ENCODE results near the gene COX6A2.

COX6A2 gene

DNA sequence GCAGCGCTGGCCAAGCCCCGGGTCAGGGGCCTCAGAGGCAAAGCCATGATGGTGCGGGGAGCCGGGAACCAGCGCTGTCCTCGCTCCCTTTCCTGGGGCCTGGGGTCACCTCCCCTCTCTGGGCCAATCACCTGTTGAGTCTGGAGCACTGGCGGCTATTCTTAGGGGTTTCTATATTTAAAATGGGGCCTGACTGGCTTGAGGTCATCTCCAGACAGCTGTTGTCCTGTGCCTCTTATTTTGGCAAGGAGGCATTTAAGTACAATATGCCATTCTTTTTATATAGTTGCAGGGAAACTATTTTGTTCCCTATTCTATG, at the start of gene COX6A2:
Gene COX6A2 (minus strand): TSS at position 82 of the 319 bp plus-strand sequence. CDS start 35 bp downstream, at position 47.
- no peak for DNase-seq

DNA sequence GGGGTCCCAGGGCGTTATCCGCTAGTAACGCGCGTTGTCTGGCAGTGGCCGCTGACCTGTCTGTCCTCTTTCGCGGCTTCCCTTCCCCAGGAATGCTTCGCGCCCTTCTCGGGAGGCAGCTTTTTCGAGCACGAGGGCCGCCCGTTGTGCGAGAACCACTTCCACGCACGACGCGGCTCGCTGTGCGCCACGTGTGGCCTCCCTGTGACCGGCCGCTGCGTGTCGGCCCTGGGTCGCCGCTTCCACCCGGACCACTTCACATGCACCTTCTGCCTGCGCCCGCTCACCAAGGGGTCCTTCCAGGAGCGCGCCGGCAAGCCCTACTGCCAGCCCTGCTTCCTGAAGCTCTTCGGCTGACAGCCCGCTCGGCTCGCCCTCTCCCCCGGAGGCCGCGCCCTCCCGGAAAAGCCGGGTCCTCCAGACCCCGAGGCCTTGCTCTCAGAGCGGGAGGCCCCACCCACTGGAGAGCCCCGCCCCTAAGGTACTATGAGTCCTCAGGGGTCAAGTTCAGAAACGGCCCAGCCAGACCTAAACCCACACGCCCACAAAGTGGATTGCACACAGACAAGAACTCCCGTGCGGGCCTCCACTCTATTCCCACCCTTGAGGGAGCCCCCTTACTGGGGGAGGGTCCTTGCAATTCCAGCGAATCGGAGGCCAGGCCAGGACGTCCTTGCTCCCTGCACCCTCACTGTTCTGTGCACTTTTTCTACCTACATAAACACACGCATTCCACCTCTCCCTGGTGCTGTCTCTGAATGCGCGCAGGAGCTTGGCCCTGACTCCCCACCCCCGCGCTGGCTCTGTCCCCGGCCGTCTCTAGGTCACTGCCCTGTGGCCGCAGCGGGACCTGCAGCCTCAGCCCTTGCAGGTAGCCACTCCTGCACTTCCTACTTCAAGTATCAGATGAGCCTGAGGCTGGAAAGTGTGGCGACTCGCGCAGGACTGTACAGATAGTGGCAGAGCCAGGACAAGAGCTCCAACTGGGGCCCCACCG, 49.4 kb upstream of the COX6A2 start:
- no peak for DNase-seq

DNA sequence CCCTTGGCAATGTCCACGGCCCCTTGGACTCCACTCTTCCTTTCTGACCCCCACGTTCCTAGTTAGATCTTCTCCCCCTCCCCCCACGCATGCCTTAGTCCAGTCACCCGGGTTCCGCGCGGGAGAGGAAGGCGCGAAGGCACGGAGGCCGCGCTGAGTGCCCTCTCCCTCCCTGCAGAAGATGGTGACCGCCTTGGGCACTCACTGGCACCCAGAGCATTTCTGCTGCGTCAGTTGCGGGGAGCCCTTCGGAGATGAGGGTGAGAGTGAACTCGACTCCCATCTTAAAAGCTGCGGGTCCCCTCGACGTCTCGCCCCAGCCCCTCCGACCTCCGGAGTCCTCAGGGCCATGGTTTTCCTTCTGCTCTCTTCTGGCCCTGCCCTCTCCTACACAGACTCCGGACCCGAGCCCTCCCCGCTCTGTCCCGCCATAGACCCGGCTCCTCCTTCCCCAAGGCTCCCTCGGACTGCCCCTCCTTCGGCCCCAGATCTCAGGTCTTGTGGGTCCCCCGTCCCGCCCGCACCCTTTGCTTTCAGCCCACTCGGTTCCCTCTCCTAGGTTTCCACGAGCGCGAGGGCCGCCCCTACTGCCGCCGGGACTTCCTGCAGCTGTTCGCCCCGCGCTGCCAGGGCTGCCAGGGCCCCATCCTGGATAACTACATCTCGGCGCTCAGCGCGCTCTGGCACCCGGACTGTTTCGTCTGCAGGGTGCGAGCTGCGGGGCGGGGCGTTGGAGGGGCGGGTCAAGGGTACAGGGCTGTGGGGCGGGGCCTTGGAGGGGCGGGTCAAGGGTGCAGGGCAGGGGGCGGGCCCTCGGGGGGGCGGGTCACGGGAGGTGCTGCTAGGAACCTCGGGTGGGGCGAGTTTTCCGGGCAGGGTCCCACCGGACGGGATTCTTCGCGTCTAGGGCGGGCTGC, 48.4 kb upstream of the COX6A2 start:
- DNase-seq, result peak; percentile 1

DNA sequence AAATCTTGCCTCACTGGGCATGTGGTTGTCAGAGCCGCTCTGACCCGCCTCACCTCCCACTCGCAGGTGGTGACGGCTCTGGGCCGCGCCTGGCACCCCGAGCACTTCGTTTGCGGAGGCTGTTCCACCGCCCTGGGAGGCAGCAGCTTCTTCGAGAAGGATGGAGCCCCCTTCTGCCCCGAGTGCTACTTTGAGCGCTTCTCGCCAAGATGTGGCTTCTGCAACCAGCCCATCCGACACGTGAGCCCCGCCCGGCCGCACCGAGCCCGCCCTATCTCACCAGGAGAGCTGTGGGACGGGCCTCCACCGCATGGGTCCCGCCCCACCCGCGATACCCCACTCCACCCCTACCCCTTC, 47.8 kb upstream of the COX6A2 start:
- no peak for DNase-seq

DNA sequence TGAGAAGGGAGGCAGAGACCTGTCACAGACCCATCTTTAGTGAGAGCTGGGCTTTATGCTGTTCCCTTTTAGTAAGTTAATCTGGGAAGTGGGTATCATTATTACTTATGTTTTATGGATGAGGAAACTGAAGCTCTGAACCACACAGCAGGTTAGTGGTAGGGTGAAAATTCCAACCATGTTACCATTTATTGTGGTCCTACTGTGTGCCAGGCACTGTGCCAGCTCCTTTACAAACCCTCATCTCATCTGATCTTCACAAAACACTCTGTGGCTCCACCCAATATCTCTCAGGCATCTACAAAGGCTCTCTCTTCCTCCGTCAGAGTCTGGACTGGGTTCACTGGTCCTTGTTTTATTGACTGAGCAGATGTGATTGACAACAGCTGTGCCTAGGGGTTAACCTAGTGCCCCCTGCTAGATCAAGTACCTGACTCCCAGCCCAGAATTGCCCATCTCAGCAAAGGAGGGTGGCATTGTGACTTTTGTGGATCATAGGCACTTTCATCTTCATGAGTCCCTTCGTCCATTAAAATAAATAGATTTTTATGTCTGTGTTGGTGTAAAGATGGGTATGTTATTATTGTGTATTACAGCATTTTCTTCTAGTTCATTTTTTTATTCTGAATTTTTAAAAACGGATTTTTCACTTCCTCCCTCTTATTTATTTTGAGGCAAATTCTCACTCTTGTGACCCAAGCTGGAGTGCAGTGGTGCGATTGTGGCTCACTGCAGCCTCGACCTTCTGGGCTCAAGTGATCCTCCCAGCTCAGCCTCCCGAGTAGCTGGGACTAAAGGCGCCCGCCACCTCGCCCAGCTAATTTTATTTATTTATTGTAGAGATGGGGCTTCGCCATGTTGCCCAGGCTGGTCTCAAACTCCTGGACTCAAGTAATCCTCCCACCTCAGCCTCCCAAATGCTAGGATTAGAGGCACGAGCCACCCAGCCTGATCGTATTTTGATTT, 46.9 kb upstream of the COX6A2 start:
- no peak for DNase-seq

DNA sequence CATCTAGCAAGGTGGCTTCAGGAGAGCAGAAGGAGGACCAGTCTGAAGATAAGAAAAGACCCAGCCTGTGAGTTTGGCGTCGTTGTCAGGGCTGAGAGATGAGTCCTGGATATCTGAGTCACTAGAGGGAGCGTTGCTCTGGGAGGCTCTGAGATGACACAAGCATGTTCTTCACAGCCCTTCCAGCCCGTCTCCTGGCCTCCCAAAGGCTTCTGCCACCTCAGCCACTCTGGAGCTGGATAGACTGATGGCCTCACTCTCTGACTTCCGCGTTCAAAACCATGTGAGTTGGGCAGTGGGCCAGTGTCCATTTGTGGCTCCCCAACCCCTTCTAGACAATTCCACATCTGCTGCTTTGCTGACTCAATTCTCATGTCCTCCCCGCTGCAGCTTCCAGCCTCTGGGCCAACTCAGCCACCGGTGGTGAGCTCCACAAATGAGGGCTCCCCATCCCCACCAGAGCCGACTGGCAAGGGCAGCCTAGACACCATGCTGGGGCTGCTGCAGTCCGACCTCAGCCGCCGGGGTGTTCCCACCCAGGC, 46.1 kb upstream of the COX6A2 start:
- no peak for DNase-seq

DNA sequence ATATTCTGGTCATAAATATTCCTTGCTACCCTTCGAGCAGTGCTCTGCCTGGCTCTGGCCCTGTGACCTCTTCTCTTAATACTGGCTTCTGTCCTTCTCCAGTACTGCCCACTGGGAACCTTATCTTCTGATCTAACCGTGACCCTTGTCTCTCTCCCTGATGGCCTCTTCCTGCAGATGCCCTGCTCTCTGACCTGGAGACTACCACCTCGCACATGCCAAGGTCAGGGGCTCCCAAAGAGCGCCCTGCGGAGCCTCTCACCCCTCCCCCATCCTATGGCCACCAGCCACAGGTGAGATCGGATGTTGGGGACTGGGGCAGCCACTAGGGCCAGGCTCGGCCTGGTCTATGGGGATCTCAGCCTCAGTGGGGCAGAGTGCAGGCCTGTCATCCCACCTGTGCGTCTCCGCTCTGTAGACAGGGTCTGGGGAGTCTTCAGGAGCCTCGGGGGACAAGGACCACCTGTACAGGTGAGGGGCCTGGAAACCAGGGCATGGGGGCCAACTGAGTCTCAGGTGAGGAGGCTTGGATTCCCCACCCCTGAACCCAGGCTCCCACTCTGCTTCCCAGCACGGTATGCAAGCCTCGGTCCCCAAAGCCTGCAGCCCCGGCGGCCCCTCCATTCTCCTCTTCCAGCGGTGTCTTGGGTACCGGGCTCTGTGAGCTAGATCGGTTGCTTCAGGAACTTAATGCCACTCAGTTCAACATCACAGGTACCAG, 45.3 kb upstream of the COX6A2 start:
- no peak for DNase-seq

DNA sequence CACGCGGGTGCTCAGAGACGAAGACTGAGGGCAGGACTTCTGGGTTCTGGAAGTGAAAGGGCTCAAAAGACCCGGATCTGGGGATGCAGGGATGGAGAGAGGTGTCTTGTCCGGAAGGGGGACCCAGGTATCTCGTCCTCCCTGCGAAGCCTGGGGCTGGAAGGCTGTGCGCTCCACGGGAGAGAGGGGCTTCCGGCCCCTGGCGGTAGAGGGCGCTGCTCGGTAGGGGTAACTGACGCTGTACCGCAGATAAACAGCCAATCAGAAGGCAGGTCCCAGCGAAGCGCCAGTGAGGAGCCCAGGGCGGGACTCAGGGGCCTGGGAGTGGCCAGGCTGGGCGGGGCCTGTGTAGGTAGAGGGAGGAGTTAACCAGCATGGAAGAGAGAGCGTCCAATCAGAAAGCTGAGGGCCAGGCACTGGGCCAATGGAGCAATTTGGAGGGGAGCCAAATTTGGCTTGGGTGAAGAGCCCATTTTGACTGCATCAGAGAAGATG, 44.6 kb upstream of the COX6A2 start:
- DNase-seq, result peak; percentile 1

DNA sequence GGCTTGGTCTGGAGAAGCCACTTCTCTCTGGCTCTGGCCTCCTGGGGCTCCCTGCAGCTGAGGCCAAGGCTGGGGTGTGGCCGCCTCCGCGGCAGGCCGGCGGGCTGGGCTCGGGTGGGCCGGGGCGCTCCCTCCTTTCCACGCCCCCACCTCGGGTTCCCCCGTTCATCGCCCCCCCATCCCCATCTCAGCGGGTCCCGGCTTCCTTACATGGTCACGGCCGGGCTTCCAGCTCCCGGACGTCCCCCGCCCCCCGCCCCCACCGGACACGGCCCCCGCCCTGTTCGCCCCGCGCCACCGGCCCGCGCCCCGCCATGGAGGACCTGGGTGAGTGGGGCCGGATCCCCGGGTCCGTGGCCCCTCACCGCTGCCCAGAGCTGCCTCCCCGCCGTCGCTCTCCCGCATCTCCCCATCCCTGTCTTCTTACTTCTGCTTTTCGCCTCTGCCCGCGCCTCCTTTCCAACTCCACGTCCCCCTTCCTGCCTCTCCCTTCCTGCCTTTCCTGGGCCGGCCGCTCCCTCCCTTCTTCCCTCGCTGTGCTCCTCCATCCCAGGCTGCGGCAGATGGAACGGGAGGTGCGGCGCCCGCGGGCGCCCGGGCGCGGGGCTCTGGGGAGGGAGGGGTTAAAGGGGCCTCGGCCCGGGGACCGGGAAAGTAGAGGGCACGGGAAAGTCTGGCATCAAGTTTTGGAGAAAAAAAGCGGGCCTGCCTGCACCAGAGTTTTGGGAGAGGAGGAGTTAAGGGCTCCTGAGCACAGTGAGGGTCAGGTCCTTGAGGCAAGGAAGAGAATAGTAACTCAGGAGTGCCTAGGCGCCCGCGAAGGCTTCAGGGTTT, 43.9 kb upstream of the COX6A2 start, which contains the start of gene TGFB1I1:
Gene TGFB1I1 (plus strand): TSS at position 278 of the 834 bp plus-strand sequence. CDS start 37 bp downstream, at position 315.
- no peak for DNase-seq

DNA sequence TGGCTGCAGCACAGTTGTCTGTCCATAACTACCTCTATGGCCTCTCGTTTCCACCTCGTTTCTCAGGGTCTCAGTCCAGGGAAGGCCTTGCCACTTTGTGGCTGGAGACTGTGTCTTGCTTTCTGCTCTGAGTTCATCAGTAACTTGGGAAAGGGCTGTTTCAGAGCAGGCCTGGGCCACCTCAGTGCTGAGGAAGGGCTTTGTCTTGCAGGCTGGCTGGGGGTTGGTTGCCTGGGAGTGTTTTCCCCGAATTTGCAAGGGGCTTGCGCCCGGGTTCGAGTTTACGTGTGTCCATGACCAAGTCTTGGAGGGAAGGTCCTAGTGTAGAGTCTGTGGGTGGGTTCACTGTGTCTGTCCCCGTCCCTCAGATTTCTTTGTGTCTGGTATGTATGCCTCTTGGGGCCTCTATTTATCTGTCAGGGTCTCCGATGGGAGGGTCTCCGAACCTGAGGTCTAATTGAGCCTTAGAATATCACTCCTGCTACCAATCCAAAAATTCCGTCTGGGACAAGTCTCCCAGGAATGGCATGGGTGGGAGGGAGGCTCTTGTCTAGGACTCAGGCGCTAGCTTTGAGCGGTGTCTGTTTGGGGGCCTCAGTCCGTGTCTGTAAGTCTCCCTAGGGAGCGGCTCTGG, 43.2 kb upstream of the COX6A2 start:
- no peak for DNase-seq

DNA sequence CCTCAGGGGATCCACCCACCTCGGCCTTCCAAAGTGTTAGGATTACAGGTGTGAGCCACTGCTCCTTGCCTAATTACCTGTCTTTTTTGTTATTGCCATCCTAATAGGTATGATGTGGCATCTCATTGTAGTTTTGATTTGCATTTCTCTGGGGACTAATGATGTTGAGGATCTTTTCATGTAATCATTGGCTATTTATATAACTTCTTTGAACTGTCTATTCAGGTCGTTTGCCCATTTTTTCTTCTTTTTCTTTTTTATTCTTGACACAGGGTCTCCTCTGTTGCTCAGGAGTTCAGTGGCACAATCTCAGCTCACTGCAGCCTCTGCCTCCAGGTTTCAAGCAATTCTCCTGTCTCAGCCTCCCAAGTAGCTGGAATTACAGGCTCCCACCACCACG, 42.5 kb upstream of the COX6A2 start:
- DNase-seq, result no peak

DNA sequence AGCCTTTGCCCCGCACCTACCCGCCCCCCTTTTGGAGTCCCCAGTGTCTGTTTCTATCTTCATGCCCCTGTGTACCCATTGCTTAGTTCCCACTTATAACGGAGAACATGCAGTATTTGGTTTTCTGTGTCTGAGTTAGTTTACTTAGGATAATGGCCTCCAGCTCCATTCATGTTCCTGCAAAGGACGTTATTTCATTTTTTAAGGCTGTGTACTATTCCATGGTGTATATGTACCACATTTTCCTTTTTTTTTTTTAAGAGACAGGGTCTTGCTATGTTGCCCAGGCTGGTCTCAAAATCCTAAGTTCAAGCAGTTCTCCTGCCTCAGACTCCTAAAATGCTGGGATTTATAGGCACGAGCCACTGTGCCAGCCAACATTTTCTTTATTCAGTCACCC, 39.7 kb upstream of the COX6A2 start:
- DNase-seq, result no peak

DNA sequence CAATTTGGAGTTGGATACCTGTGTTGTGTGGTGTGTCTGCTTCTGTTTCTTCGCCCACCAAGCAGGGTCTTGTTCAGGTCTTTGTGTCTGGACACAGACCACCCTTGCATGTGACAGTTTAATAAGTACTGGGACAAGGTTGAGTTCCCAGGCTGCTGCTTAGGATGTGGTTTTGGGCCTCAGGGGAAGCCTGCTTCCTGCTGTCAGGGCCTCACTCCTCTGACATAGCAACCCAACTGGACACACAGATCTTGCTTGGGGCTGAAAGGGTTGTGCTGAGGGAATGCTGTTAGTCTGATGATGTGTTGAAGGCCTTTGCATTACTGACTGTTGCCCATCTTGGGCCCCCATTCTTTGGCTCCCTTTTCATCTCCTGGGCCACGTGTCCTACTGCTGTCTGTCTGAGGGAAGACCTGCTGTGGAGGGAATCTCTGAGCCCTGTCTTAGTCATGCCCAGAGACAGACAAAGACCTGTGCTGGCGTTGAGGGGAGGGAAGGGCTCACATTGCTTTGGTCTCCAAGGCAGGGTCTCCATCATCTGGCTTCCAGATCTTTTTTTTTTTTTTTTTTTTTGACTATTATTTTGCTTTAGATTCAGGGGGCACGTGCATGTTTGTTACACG, 39.1 kb upstream of the COX6A2 start:
- DNase-seq, result no peak

DNA sequence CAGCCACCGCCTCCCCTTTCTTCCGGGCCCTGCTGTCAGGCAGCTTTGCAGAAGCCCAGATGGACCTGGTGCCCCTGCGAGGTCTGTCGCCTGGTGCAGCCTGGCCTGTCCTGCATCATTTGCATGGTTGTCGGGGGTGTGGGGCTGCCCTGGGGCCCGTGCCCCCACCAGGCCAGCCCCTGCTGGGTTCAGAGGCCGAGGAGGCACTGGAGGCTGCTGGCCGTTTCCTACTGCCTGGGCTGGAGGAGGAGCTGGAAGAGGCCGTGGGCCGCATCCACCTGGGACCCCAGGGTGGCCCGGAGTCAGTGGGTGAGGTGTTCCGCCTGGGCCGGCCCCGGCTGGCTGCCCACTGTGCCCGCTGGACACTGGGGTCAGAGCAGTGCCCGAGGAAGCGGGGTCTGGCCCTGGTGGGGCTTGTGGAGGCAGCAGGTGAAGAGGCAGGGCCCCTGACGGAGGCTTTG, 38.3 kb upstream of the COX6A2 start:
- no peak for DNase-seq

DNA sequence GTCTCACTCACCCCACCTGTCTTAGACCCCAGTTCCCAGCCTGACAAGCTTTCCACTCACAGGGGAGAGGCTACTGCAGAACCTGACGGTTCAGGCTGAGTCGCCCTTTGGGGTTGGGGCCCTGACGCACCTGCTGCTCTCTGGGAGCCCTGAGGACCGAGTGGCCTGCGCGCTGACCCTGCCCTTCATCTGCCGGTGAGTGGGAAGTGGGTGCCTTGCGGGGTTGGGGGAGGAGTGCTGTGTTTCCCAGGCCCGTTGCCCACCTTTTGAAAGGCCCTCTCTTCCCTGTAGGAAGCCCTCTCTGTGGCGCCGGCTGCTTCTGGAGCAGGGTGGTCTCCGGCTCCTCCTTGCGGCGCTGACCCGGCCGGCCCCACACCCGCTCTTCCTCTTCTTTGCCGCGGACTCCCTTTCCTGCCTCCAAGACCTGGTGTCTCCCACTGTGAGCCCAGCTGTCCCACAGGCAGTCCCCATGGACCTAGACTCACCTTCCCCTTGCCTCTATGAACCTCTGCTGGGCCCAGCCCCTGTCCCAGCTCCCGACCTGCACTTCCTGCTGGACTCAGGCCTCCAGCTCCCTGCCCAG, 37.7 kb upstream of the COX6A2 start:
- DNase-seq, result no peak

DNA sequence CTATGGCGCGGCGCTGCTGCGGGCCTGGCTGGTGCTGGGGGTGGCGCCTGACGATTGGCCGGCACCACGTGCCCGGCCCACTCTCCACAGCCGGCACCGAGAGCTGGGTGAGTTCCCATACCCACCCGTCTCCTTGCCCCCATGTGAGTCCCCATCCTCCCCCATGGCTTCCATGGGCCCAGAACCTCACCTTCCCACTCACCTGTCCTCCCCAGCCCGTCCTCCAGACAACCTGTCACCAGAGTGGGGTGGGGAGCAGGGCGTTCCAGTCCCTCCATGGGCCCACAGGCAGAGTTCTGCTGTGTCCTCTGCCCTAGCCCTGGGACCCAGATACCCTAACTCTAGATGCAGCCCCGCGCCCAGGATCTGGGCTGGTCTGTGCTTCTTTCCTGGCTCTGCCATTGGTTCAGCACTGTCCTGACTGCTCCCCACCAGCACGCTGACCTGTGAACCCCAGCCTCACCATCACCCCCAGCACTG, 36.7 kb upstream of the COX6A2 start:
- DNase-seq, result no peak

DNA sequence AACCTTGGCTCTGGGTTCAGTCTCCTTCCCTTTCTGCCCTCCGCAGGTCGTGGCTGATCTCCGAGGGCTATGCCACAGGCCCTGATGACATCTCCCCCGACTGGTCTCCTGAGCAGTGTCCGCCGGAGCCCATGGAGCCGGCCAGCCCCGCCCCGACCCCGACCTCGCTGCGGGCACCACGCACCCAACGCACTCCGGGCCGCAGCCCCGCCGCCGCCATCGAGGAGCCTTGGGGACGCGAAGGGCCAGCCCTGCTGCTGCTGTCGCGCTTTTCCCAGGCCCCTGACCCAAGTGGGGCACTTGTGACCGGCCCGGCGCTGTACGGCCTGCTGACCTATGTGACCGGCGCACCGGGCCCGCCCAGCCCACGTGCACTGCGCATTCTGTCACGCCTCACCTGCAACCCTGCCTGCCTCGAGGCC, 36.2 kb upstream of the COX6A2 start:
- DNase-seq, result no peak

Measured in NCI-H1694 treated with DMSO at 0.1 percent for 48 hours (cell line).